NCI-H774 (cell line): ENCODE data around the gene SEPHS1.
"Not testable (repeated sequence)": the region's sequence is repeated elsewhere in the genome, so short reads cannot be mapped to it uniquely, and the experiment has no call there.

ENCODE experiments used
- DNase-seq: peaks from one replicate; lab custom pipeline; 2025; lab: John Stamatoyannopoulos, UW

The SEPHS1 gene

GRCh38 chr10:13360587-13360986, 12.5 kb upstream of the SEPHS1 start:
- no peak for DNase-seq

- DNase-seq = no peak
Observed at GRCh38 chr10:13356392-13356791, 8.3 kb upstream of the SEPHS1 start.

DNA sequence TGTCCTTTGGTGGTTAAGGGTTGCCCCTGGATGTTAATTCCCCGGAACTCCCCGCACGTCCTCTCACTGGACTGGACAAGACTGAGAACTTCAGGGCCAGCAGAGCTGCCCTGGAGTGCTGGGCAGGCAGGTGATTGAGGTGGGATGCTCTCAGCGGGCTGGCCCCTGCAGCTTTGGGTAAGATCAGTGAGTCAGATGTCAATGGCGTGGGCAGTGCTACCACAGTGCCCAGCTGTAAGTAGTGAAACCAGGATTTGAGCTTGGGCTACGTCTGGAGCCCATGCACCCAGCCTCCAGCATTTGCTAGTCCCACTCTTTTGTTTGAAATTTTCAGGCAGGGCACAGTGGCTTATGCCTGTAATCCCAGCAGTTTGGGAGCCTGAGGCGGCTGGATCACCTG, 6.7 kb upstream of the SEPHS1 start:
- DNase-seq = no peak

DNA sequence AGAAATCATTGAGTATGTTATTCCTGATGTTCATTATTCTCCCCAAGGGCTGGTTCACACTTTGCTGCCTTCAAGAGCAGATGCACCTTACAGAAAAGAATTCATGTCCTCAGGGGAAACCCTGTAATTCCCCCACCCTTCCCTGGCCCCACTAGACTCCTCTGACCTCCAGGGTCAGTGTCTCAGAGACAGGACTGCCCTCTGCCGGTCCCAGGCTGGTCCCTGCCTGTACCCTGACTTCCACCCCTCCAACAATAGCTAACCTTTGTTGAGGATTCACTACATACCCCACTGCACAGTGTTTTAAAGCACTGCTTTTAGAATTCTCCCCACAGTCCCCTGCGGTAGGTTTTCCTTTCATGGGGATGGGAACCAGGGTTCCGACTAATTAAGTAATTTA, 4.4 kb upstream of the SEPHS1 start:
- no peak for DNase-seq

GRCh38 chr10:13351340-13351915, 3.3 kb upstream of the SEPHS1 start:
- DNase-seq = no peak

DNA sequence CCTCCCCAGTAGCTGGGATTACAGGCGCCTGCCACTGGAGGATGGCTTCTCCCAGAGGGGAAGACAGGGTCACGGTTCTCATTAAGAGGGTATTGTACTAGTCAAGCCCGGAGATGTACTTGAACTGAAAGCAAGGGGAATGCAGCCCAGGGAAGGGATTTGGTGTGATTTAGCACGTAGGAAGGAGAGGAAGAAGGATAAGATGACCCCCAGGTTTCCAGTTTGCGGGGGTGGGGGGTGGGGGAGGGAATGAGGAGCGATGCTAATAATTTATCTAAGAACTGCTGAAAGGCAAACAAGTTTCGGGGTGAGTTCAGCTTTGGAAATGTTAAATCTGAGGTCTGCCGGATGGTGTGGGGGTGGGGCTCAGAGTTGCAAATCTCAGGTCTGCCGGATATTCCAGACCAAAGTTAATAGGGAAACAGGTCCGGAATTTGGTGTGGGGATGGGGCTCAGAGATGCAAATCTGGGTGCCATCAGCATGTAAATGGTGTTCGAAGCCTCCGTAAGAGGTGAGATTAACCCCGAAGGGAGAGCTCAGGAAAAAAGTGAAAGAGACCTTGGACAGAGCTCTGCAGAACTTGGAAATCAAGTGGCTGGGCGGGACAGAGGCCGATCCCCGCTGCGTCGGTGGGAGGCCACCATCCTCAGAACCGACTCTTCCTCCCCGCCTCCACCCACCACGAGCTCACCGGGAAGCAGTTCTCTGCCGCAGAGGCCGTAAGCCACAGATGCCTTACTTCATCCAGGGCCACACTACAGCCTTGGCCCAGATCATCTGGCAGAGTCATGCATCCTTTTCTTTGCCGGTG, 1.6 kb upstream of the SEPHS1 start:
- DNase-seq = peak; percentile 1

- peak; percentile 78 for DNase-seq
Observed at GRCh38 chr10:13347500-13348156, 465 bp downstream of the SEPHS1 start.

- DNase-seq = no peak
Observed at GRCh38 chr10:13347043-13347499, 1.0 kb downstream of the SEPHS1 start.

DNA sequence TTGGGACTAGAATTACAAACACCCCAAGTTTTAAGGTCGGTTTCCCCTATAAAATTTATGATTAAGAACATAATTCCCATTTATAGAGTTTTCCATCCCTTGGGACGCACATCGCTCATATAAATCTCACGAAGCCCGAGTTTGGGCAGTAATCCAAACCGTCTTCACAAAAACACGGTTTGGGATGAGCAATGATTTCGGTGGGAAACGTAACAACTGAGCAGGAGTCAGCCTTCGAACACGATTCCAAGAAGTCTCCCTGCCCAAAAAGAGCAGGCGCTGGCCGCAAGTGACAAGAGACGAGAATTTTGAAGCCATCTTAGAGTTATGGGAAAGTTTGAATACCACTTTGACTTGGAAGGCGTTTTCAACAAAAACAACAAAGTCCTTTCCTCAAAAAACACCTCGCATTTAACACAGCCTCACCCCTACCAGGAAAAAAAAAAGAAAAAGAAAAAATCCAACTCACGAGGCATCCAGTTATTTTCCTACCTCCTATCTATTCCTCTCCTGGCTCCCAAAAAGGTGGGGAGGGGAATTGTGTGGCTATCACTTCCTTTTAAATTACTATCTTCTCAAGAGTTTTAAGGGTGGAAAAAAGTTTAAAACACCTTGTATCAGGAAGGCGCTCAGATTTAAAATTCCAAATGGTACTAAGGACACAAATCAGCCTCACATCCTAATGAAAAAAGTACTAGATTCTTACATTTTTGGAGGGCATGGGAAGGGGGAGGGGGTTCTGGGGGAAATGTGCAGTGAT, 1.6 kb downstream of the SEPHS1 start:
- no peak for DNase-seq

GRCh38 chr10:13340626-13341376, 7.3 kb downstream of the SEPHS1 start:
- no peak for DNase-seq

DNA sequence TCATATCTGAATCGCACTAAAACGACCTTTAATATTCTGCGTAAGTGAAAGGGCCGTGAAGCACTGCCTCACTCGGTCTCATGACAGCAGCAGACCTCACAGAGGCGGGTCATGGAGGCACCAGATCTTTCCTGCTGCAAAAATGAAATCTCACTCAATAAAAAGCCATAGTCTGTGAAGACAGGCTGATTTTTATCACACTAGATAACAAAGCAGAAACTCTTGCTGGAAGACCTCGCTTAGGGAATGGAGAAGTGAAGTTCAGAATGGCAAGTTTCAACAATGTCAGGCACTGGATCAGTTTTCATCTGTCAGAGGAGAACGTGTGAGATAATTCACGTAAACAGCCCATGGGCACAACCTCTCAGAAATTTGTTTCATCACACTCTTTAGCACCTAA, 8.0 kb downstream of the SEPHS1 start:
- no peak for DNase-seq

DNA sequence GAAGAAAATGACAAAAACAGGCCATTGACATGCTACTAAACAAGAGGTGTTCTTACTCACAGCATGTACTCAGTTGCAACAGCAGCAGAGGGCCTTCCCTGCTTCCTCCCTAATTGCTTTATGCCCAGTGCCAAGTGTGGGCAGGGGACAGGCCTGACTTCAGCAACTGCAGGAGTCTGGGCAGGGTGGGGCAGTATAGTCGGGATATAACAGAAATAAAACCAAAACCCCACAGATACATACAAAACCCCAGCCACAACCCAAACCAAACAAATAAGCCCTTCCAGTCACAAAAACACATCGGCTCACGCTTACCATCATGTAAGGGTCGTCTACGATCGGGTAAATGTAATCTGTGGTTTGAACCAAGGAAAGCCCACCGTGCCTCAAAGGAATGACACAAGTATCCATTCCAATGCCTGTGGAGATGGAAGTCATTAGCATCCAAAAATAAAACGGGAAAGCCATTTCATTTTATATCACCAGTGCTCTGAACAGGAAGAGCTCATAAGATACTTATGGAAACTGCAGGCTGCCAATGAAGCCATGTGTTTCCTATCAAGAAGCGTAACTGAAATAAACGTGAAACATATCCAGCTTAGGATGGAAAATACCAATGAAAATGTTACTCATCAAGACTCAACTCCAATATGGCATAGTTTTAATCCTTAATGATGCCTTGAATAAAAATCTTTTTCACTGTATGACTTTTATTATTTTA, 9.5 kb downstream of the SEPHS1 start:
- no peak for DNase-seq

GRCh38 chr10:13337827-13338196, 10.3 kb downstream of the SEPHS1 start:
- no peak for DNase-seq

GRCh38 chr10:13337128-13337826, 10.8 kb downstream of the SEPHS1 start:
- DNase-seq = no peak

GRCh38 chr10:13335881-13336280, 12.2 kb downstream of the SEPHS1 start:
- no peak for DNase-seq

DNA sequence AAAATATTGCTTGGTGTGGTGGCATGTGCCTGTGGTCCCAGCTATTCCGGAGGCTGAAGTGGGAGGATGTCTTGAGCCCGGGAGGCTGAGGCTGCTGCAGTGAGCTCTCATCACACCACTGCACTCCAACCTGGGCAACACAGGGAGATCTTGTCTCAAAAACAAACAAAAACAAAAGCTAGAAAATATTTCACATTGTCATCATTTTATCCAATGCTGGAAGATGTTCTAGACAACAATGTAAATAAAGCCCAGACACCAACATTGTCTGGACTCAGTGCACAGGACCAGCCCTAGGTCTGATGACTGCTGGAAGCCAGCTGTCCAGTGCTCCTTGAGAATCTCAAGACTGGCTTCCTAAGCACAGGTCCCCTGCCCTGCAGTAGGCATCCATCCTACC, 13.5 kb downstream of the SEPHS1 start:
- no peak for DNase-seq

- no peak for DNase-seq
Observed at GRCh38 chr10:13331646-13332045, 16.4 kb downstream of the SEPHS1 start.

DNA sequence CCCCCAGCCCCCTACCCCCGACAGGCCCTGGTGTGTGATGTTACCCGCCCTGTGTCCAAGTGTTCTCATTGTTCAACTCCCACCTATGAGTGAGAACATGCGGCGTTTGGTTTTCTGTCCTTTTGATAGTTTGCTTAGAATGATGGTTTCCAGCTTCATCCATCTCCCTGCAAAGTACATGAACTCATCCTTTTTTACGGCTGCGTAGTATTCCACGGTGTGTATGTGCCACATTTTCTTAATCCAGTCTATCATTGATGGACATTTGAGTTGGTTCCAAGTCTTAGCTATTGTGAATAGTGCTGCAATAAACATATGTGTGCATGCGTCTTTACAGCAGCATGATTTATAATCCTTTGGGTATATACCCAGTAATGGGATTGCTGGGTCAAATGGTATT, 17.1 kb downstream of the SEPHS1 start:
- not testable (repeated sequence) for DNase-seq

DNA sequence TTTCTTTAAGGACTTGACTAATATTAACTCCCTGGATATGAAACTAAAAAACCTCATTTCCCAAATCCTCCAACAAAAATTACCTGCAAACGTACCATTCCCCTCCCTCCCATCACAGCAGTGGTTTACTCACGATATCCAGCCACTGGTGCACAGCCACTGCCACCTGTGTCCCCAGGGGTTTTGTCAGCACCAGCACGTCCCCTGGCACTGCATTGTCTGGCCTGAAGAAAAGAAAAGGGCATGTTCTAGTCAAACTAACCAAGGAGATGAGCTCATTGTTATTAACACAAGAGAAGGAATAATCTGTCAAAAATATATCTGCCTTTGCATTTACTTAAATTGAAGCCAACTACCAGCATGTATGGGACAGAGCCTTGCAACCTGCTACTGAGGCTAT, 18.5 kb downstream of the SEPHS1 start:
- DNase-seq = no peak

GRCh38 chr10:13328613-13329012, 19.5 kb downstream of the SEPHS1 start:
- no peak for DNase-seq
